Panc1 (cell line): ENCODE results near the gene GZF1. TPM values are rescaled to one million over a fixed set of nuclear protein-coding genes. Genes with fewer than 3 reads are reported as not detected.

Source experiments
- ATAC-seq: fragments of 200-7000 bp; cut with Tn5 transposase; 2 replicates; pipeline ENCODE4 v1.9.1; 2020; ENCODE audit warnings: mild to moderate bottlenecking, moderate library complexity
- BruUV-seq: library from RNA; stranded (reverse); fragments of 400-500 nt; replicated peaks from 2 replicates; lab custom pipeline; 2021; lab: Mats Ljungman, UMichigan
- CTCF ChIA-PET: fragments of 300-600 bp; sonication (Branson Sonifier 250); formaldehyde crosslinking; loops from one replicate; lab custom pipeline; 2022; ENCODE audit warnings: antibody characterized with exemption; lab: Charles Lee
- POLR2A ChIA-PET: fragments of 300-600 bp; sonication (Branson Sonifier 250); formaldehyde crosslinking; loops from one replicate; lab custom pipeline; 2022; ENCODE audit warnings: antibody characterized with exemption; lab: Charles Lee
- DNase-seq: peaks from one replicate; pipeline ENCODE4 v3.0.0-alpha.2; 2010; ENCODE audit warnings: low read depth, low spot score
- H3K27ac ChIP-seq: 2 replicates; pipeline ENCODE4 v1.5.1; 2011; ENCODE audit warnings: mild to moderate bottlenecking, low read length, inconsistent platforms
- H3K27me3 ChIP-seq: fragments of 200-500 bp; sonication (Bioruptor generic); 2 replicates; pipeline ENCODE4 v1.6.0; 2014; ENCODE audit warnings: low read length, inconsistent platforms; ENCODE audit not compliant: control insufficient read depth, insufficient read depth
- H3K36me3 ChIP-seq: fragments of 200-500 bp; sonication (Bioruptor generic); 2 replicates; pipeline ENCODE4 v1.5.1; 2014; ENCODE audit warnings: inconsistent platforms, mild to moderate bottlenecking, low read length, moderate library complexity; ENCODE audit not compliant: control insufficient read depth, insufficient read depth
- H3K4me1 ChIP-seq: 2 replicates; pipeline ENCODE4 v1.5.1; 2011; ENCODE audit warnings: inconsistent platforms, mild to moderate bottlenecking, low read length, moderate library complexity; ENCODE audit not compliant: control insufficient read depth, insufficient read depth
- H3K4me3 ChIP-seq, 2 experiments: 2 replicates each; pipeline ENCODE4 v1.5.1; 2011 to 2012; ENCODE audit warnings: low read depth in 2 of 2, low read length in 2 of 2, mild to moderate bottlenecking in 2 of 2, inconsistent platforms in 1 of 2, moderate library complexity in 1 of 2
- H3K9me3 ChIP-seq: fragments of 200-500 bp; sonication (Bioruptor generic); 2 replicates; pipeline ENCODE4 v1.5.1; 2014; ENCODE audit warnings: low read depth, mild to moderate bottlenecking, inconsistent platforms, low read length, moderate library complexity; ENCODE audit not compliant: control insufficient read depth, insufficient read depth
- POLR2AphosphoS5 ChIP-seq: IDR thresholded peaks from 2 replicates; pipeline ENCODE4 v1.6.1; 2012; ENCODE audit warnings: mild to moderate bottlenecking, low read depth, low read length, moderate library complexity
- SIN3A ChIP-seq: IDR thresholded peaks from 2 replicates; pipeline ENCODE4 v1.6.1; 2012; ENCODE audit warnings: low read depth, mild to moderate bottlenecking, low read length, moderate library complexity, borderline replicate concordance; ENCODE audit not compliant: insufficient read depth
- TCF7L2 ChIP-seq: IDR thresholded peaks from 2 replicates; pipeline ENCODE4 v1.6.1; 2011; ENCODE audit warnings: mild to moderate bottlenecking, low read depth, low read length, inconsistent platforms
- in situ Hi-C: cut with HindIII; loops from 2 replicates; pipeline ENCODE4 v1.10.0; 2016; ENCODE audit warnings: low sequenced_read_pairs, low pct_unique_long_range_greater_than_20kb
- intact Hi-C: fragments of 100-400 bp; cut with micrococcal nuclease; formaldehyde crosslinking; loops from one replicate; pipeline ENCODE4 v1.10.0; 2022; ENCODE audit not compliant: unreplicated experiment
- total RNA-seq: library from RNA; stranded (reverse); gene quantifications from one replicate; pipeline ENCODE4 v1.2.1, GENCODE V29; 2021; ENCODE audit not compliant: unreplicated experiment
- TF ChIP-seq, protein P1 (sequence below): fragments of 450-650 bp; IDR thresholded peaks from 2 replicates; pipeline ENCODE4 v1.5.1; 2017; ENCODE audit warnings: mild to moderate bottlenecking
- TF ChIP-seq, protein P2 (sequence below), 2 experiments: IDR thresholded peaks; 2 replicates each; pipeline ENCODE4 v1.6.1; 2011 to 2012; ENCODE audit warnings: low read depth in 2 of 2, control low read depth in 1 of 2, low read length in 1 of 2, mild to moderate bottlenecking in 1 of 2, moderate library complexity in 1 of 2; ENCODE audit not compliant: insufficient read depth in 1 of 2

The GZF1 gene
- total RNA-seq, 1 experiment from 2014 or later = 18.0 TPM

DNA sequence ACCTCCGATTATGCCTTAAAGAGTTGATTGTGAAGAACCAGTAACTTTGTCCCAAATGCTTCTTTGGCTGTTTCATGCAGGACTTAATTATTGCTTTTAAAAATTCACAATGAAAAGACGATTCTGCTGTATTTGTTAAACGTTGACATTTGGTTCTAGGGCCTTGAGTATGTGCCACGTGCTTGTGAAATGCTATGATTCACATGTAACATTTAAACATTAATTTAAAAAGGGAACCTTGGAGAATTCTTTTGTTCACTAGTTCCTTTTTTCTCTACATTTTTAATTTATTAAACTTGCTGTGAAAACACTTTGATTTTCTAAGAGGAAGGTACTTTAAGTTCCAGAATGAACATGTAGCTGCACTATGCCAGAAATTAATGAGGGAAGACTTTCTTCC, 9.5 kb downstream of the GZF1 start:
- in situ Hi-C loops (no loop called here), intact Hi-C loops (no loop called here)
- H3K36me3 ChIP-seq = peaks cover 35% of the 10 kb centered on the region
- H3K4me1 ChIP-seq = peaks cover 12% of the 10 kb centered on the region
- H3K9me3 ChIP-seq = no peaks in the 10 kb centered on the region
- H3K27me3 ChIP-seq = no peaks in the 10 kb centered on the region
- POLR2A ChIA-PET = no interaction called here
- H3K27ac ChIP-seq = no peak overlapping the region
- no peak overlapping the region for H3K4me3 ChIP-seq
- CTCF ChIA-PET = no interaction called here
- no TSS peak for BruUV-seq
- ATAC-seq = no peak
- DNase-seq = no peak
- TF ChIP-seq POLR2AphosphoS5 (no peak), SIN3A (no peak), TCF7L2 (no peak)
- TF ChIP-seq, protein P1, sequence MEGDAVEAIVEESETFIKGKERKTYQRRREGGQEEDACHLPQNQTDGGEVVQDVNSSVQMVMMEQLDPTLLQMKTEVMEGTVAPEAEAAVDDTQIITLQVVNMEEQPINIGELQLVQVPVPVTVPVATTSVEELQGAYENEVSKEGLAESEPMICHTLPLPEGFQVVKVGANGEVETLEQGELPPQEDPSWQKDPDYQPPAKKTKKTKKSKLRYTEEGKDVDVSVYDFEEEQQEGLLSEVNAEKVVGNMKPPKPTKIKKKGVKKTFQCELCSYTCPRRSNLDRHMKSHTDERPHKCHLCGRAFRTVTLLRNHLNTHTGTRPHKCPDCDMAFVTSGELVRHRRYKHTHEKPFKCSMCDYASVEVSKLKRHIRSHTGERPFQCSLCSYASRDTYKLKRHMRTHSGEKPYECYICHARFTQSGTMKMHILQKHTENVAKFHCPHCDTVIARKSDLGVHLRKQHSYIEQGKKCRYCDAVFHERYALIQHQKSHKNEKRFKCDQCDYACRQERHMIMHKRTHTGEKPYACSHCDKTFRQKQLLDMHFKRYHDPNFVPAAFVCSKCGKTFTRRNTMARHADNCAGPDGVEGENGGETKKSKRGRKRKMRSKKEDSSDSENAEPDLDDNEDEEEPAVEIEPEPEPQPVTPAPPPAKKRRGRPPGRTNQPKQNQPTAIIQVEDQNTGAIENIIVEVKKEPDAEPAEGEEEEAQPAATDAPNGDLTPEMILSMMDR = no peak
- TF ChIP-seq, protein P2, sequence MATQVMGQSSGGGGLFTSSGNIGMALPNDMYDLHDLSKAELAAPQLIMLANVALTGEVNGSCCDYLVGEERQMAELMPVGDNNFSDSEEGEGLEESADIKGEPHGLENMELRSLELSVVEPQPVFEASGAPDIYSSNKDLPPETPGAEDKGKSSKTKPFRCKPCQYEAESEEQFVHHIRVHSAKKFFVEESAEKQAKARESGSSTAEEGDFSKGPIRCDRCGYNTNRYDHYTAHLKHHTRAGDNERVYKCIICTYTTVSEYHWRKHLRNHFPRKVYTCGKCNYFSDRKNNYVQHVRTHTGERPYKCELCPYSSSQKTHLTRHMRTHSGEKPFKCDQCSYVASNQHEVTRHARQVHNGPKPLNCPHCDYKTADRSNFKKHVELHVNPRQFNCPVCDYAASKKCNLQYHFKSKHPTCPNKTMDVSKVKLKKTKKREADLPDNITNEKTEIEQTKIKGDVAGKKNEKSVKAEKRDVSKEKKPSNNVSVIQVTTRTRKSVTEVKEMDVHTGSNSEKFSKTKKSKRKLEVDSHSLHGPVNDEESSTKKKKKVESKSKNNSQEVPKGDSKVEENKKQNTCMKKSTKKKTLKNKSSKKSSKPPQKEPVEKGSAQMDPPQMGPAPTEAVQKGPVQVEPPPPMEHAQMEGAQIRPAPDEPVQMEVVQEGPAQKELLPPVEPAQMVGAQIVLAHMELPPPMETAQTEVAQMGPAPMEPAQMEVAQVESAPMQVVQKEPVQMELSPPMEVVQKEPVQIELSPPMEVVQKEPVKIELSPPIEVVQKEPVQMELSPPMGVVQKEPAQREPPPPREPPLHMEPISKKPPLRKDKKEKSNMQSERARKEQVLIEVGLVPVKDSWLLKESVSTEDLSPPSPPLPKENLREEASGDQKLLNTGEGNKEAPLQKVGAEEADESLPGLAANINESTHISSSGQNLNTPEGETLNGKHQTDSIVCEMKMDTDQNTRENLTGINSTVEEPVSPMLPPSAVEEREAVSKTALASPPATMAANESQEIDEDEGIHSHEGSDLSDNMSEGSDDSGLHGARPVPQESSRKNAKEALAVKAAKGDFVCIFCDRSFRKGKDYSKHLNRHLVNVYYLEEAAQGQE (IDR thresholded peaks at IDR 0.05; ENCODE audit: insufficient read depth in 1 of 2, low read depth in 2 of 2, low read length in 1 of 2) = no peak

DNA sequence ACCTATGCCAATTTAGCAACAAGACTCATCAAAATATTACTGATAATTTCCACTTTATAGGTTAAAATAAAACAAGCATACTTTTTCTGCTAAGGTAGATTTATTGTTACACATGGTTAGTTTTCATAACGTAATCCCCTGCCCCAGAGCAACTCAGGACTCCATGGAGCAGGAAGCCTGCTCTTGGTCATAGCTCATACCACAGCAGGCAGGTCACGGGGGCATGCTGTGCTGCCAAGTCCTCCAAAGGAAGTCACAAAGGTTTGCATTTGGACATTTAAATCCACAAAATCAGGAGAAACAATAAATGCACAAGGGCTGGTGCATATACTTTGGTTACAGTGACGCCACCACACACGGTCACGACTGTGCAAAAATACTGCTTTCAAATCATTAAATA, 12.5 kb downstream of the GZF1 start:
- H3K36me3 ChIP-seq = peaks cover 23% of the 10 kb centered on the region
- TF ChIP-seq POLR2AphosphoS5 (no peak), TCF7L2 (no peak), SIN3A (no peak)
- TF ChIP-seq, protein P2 (IDR thresholded peaks at IDR 0.05; ENCODE audit: insufficient read depth in 1 of 2, low read depth in 2 of 2, low read length in 1 of 2) = no peak
- TF ChIP-seq, protein P1 = no peak
- BruUV-seq = no TSS peak
- no peaks in the 10 kb centered on the region for H3K4me1 ChIP-seq
- no peak overlapping the region for H3K4me3 ChIP-seq
- no peak overlapping the region for H3K27ac ChIP-seq
- no peaks in the 10 kb centered on the region for H3K27me3 ChIP-seq
- intact Hi-C loops (no loop called here), in situ Hi-C loops (no loop called here)
- no peak for ATAC-seq
- ChIA-PET POLR2A (no interaction called here), CTCF (no interaction called here)
- no peak for DNase-seq
- no peaks in the 10 kb centered on the region for H3K9me3 ChIP-seq
